ENCODE results near the gene TTC34.
"Not testable (repeated sequence)": the region's sequence is repeated elsewhere in the genome, so short reads cannot be mapped to it uniquely, and the experiment has no call there.

Gene TTC34

GRCh38 chr1:2791027-2791760 is 10.3 kb downstream of the TTC34 start:
- no peak for DNase-seq

GRCh38 chr1:2789986-2790581 is 11.4 kb downstream of the TTC34 start:
- DNase-seq: no peak

GRCh38 chr1:2789164-2789985 is 12.1 kb downstream of the TTC34 start:
- no peak for DNase-seq

DNA sequence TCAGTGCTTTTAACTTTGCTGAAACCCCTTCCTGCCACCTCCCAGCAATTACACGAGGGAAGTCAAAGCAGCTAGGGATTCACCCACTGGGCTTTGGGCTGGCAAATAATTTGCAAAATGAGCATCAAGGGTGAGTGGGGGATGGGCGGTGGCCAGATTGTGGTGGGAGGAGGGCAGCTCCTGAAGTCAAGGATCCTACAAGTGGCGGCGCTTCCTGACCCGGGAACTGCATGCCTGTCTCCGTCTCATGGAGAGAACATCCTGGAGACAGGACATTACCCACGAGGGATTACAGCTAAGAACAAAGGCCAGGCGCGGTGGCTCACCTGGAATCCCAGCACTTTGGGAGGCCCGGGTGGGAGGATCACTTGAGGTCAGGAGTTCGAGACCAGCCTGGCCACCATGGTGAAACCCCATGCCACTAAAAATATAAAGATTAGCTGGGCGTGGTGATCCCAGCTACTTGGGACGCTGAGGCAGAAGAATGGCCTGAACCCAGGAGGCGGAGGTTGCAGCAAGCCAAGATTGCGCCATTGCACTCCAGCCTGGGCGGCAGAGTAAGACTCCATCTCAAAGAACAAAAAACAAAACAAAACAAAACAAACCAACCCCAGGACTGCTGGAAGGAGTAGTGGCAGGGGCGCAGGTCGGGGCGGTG is 12.9 kb downstream of the TTC34 start:
- DNase-seq: no peak

GRCh38 chr1:2787163-2787911 is 14.2 kb downstream of the TTC34 start:
- no peak for DNase-seq

DNA sequence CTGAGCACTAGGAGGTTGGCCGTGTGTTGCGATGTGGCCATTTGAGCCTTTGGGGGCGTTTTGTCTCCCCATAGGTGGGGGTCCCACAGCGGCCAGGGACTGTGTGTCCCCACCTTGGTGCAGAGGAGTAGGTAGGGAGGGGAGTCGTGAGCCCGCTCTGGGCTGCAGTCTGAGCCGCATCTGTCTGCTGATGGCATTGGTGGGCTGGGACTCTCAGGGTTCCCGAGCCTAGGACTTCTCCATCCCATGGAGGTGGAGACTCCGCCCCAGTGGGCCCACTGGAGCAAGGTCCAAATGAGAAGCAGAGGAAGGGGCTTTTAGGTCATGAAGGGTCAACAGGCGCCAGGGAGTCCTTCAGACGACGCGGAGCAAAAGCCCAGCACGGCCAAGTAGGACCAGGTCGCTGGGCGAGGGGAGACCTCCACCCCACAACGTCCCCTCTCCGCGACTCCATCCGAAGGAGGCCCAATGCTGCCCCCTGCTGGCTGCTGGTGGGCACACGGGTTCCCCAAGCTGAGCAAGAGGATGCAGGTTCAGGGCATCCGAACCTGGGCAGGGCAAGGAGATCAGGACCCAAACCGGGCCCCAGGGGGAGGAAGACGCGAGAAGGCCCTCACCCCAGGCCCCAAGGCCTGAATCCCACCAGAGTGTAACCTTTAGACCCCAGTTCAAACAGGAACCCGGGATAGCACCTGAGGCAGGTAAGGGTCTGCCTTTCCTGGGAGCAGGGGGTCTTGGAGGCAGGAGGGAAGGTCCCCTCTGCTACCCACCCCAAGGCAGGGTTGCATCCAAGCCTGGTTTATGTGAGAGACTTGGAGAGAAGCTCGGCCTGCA is 14.9 kb downstream of the TTC34 start:
- peak; percentile 61 to 78 (median 70) for DNase-seq

DNA sequence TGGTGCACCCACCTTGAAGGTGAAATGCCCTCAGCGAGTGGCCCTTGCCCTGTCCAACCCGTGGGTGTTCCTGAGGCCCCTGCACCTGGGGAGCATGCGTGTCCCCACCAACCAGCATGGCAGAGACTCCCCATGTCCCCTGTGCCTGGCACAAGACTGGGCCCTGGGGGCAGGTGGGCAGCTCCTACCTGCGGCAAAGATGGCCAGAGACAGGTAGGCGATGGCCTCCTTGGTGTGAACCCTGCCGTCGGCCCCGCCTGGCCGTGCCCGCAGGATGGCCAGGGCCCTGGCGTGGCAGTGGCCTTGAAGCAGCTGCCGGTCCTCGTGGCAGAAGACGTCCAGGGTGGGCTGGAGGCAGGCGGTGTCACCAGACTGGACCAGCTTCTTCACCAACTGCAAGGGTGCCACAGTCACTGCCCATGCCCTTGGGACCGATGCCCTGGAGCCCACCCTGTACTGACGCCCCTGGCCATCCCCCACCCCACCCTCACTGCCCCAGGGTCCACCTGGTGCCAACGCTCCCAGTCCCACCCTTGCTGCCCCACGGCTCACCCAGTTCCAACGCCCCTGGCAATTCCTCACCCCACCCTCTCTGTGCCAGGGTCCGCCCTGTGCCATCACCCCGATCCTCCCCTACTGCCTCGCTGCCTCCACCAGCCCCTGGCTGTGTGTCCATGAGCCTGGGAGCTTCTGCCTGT is 15.7 kb downstream of the TTC34 start:
- no peak for DNase-seq

DNA sequence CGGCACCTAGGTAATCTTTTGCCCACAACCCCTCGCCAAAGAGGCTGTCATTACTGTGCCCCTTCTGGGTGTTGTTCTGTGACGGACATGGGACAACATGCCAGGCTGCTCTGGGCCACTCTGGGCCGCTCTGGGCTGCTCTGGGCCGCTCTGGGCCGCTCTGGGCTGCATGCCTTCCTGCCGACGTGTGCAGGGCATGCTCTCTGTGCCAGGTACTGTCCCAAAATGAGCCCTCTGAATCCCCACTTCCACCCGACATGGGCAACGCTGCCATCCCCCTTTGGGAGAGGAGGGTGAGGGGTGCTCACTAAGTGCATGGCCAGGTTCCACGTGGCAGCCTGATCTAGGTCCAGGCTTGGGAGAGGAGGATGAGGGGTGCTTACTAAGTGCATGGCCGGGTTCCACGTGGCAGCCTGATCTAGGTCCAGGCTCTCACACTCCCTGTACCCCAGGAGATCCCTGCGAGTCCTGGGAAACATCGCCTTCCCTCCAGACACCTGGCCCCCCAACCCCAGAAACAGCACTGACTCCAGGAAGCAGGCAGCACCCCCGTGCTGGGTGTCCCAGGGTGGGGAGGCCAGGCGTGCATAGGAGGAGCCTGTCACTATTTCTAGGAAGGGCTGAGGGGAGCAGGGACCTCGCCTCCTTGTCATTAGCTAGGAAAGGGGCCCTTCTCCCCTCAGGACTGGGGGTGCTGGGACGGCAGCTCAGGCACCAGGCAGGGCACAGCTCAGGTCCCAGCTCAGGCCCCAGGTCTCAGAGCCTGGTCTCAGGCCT is 16.5 kb downstream of the TTC34 start:
- no peak for DNase-seq

GRCh38 chr1:2783435-2784397 is 17.8 kb downstream of the TTC34 start:
- no peak for DNase-seq

DNA sequence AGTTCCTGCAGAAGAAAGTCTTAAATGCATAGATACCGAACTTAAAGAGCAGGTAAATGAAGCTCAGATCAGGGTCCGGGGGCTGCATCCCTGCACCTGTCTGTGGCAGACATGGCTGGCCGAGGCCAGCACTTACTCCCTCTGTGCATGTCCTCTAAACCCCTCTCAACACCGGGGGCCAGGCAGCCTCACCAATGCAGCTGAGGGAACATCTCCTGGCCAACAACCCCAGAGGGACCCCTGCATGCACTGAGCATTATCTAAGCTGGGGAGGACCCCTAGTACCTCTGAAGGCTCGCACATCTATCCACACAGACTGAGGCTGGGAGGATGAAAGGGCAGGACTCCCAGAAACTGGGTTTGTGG is 18.4 kb downstream of the TTC34 start:
- DNase-seq: no peak

- no peak for DNase-seq
Measured at GRCh38 chr1:2781627-2782026, 19.9 kb downstream of the TTC34 start.

DNA sequence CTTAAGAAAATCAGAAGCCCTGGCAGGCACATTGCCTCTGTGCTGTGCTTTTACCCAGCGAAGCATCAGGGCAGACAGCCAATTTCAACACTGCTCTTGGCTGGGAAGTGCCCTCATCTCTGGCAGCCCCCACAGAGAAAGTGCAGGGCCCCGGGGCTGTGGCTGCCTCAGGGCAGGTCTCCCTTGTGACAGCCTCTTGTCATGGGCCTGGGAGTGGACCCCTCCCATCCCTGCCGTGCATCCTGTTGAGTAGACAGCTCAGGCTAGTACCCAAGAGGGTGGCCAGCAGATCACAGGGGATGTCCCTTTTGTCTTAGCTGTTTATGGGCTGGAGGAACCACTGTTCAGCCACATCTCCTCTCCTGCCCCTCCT is 23.3 kb downstream of the TTC34 start:
- no peak for DNase-seq

DNA sequence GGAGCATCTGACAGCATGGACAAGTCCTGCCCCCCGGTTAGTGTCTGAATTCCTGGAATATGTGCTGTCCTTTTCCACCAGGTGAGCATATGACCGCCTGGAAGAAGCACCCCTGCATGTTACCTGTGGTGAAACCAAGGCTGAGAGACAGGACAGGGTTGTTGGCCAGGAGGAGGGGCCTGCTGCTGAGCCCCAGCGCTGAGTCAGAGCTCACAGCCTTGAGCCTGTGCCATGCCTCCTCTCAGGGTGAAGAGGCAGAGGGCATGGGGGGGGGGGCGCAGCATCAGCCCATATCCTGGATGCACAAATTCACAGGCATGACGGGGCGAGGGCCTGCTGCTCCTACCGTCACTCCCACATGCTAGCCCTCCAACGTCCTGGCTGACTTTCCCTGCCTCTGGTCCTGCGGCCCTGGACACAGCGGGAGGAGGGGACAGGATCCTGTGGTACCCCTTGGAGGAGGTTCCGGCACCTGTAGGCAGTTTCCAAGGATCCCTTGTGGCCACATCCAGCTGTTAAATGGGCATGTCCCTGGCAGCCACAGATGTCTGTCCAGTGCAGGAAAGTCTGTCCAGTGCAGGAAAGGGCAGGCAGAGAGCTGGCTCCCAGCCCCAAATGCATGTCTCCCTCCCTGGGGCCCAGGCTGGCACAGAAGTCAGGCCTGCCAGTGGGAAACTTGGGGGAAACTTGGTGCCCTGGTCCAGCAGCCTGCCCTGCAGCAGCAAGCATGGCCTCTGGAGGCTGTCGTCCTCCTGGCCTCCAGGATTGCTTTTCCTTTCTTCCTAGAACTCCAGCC is 23.9 kb downstream of the TTC34 start:
- DNase-seq: no peak

GRCh38 chr1:2775333-2775732 is 26.2 kb downstream of the TTC34 start:
- DNase-seq: not testable (repeated sequence)

- DNase-seq: not testable (repeated sequence)
Measured at GRCh38 chr1:2768052-2768451, 33.4 kb downstream of the TTC34 start.

- not testable (repeated sequence) for DNase-seq
Measured at GRCh38 chr1:2759433-2759832, 42.1 kb downstream of the TTC34 start.

GRCh38 chr1:2757519-2757918 is 44.0 kb downstream of the TTC34 start:
- not testable (repeated sequence) for DNase-seq

- DNase-seq: not testable (repeated sequence)
Measured at GRCh38 chr1:2755426-2755825, 46.1 kb downstream of the TTC34 start.

Data from activated CD4-positive, CD25-positive, alpha-beta regulatory T cell (primary cell).